Measurements from ENCODE around the gene FANCD2. TPM values are rescaled to one million over a fixed set of nuclear protein-coding genes. Genes with fewer than 3 reads are reported as not detected.
"Not testable (repeated sequence)": the region's sequence is repeated elsewhere in the genome, so short reads cannot be mapped to it uniquely, and the experiment has no call there.

FANCD2 gene
- total RNA-seq, 1 donor from 2014 or later = 7.0 TPM

DNA sequence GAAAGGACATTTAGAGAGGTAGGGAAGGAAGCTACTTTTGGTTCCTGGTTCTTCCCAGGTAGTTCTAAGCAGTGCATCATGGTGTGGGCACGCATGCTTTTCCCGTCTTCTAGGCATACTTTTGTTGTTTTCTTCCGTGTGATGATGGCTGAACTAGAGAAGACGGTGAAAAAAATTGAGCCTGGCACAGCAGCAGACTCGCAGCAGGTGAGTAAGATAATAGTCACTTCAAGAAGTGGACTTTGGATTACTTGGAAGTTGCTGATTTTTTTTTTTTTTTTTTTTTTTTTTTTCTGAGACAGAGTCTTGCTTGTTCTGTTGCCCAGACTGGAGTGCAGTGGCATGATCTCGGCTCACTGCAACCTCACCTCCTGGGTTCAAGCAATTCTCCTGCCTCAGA, 63.9 kb downstream of the FANCD2 start:
- no peak overlapping the region for H3K4me3 Mint-ChIP-seq (ENCODE audit: unreplicated experiment)
- H3K27me3 Mint-ChIP-seq (ENCODE audit: unreplicated experiment) = no peaks in the 10 kb centered on the region
- no peak overlapping the region for H3K27ac Mint-ChIP-seq (ENCODE audit: unreplicated experiment)
- no peaks in the 10 kb centered on the region for H3K9me3 Mint-ChIP-seq (ENCODE audit: unreplicated experiment)
- DNase-seq = no peak
- TF ChIP-seq, protein P1, sequence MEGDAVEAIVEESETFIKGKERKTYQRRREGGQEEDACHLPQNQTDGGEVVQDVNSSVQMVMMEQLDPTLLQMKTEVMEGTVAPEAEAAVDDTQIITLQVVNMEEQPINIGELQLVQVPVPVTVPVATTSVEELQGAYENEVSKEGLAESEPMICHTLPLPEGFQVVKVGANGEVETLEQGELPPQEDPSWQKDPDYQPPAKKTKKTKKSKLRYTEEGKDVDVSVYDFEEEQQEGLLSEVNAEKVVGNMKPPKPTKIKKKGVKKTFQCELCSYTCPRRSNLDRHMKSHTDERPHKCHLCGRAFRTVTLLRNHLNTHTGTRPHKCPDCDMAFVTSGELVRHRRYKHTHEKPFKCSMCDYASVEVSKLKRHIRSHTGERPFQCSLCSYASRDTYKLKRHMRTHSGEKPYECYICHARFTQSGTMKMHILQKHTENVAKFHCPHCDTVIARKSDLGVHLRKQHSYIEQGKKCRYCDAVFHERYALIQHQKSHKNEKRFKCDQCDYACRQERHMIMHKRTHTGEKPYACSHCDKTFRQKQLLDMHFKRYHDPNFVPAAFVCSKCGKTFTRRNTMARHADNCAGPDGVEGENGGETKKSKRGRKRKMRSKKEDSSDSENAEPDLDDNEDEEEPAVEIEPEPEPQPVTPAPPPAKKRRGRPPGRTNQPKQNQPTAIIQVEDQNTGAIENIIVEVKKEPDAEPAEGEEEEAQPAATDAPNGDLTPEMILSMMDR (IDR thresholded peaks at IDR 0.05; ENCODE audit: partially characterized antibody, unreplicated experiment) = no peak
- no peaks in the 10 kb centered on the region for H3K36me3 Mint-ChIP-seq (ENCODE audit: unreplicated experiment)
- no peaks in the 10 kb centered on the region for H3K4me1 Mint-ChIP-seq (ENCODE audit: low read depth, unreplicated experiment)

DNA sequence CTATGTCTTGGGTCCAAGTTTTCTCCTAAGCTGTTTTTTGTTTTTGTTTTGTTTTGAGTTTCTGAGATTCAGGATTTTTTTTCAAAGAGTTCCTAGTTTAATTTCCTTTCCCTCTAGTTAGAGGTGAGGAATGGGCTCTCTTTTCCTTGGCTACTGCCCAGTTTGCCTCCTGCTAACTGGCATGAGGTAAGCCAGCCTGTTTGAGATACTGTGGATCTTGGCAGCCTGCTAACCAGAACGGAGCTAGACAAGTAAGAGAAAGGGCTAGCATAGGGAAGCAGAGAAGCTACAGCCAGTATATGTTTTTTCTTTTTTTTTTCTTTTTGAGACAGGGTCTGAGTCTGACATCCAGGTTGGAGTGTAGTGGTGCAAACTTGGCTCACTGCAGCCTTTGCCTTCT, 64.5 kb downstream of the FANCD2 start:
- H3K9me3 Mint-ChIP-seq (ENCODE audit: unreplicated experiment); H3K4me1 Mint-ChIP-seq (ENCODE audit: low read depth, unreplicated experiment); H3K4me3 Mint-ChIP-seq (ENCODE audit: unreplicated experiment); H3K27ac Mint-ChIP-seq (ENCODE audit: unreplicated experiment); H3K36me3 Mint-ChIP-seq (ENCODE audit: unreplicated experiment); H3K27me3 Mint-ChIP-seq (ENCODE audit: unreplicated experiment); DNase-seq: not testable (repeated sequence)

- not testable (repeated sequence) for H3K27me3 Mint-ChIP-seq (ENCODE audit: unreplicated experiment); DNase-seq; H3K27ac Mint-ChIP-seq (ENCODE audit: unreplicated experiment)
Observed at GRCh38 chr3:10091387-10091786, 65.2 kb downstream of the FANCD2 start.

DNA sequence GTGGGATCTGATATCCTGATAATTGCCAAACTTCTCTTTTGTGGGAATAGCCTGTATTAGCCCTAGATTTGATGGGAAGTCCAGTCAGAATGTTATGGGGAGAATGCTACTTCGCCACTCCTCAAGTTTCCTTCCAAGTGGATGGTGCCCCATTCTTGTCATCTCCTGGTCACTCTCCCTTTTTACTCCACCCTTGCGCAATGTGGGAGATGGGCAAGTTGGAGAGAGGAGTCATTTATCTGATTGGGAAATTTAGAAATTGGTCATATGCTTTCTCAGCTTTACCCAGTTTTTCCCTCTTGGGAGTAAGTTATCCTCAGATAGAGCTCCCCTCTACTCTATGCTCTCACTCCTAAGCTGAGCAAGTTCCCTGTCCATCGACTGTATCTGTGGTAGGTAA, 67.4 kb downstream of the FANCD2 start:
- DNase-seq = no peak
- no peaks in the 10 kb centered on the region for H3K27me3 Mint-ChIP-seq (ENCODE audit: unreplicated experiment)
- TF ChIP-seq, protein P1 (IDR thresholded peaks at IDR 0.05; ENCODE audit: partially characterized antibody, unreplicated experiment) = no peak
- no peaks in the 10 kb centered on the region for H3K4me1 Mint-ChIP-seq (ENCODE audit: low read depth, unreplicated experiment)
- H3K9me3 Mint-ChIP-seq (ENCODE audit: unreplicated experiment) = no peaks in the 10 kb centered on the region
- H3K36me3 Mint-ChIP-seq (ENCODE audit: unreplicated experiment) = no peaks in the 10 kb centered on the region
- no peak overlapping the region for H3K27ac Mint-ChIP-seq (ENCODE audit: unreplicated experiment)
- H3K4me3 Mint-ChIP-seq (ENCODE audit: unreplicated experiment) = no peak overlapping the region

More at GRCh38 chr3:10091387-10091786, 65.2 kb downstream of the FANCD2 start:
- H3K4me1 Mint-ChIP-seq (ENCODE audit: low read depth, unreplicated experiment); H3K4me3 Mint-ChIP-seq (ENCODE audit: unreplicated experiment); H3K36me3 Mint-ChIP-seq (ENCODE audit: unreplicated experiment); H3K9me3 Mint-ChIP-seq (ENCODE audit: unreplicated experiment): not testable (repeated sequence)

GRCh38 chr3:10099041-10099440, 72.8 kb downstream of the FANCD2 start:
- DNase-seq = no peak
- no peaks in the 10 kb centered on the region for H3K36me3 Mint-ChIP-seq (ENCODE audit: unreplicated experiment)
- H3K4me1 Mint-ChIP-seq (ENCODE audit: low read depth, unreplicated experiment) = no peaks in the 10 kb centered on the region
- H3K4me3 Mint-ChIP-seq (ENCODE audit: unreplicated experiment) = no peak overlapping the region
- no peak overlapping the region for H3K27ac Mint-ChIP-seq (ENCODE audit: unreplicated experiment)
- no peaks in the 10 kb centered on the region for H3K27me3 Mint-ChIP-seq (ENCODE audit: unreplicated experiment)
- no peaks in the 10 kb centered on the region for H3K9me3 Mint-ChIP-seq (ENCODE audit: unreplicated experiment)
- TF ChIP-seq, protein P1 (IDR thresholded peaks at IDR 0.05; ENCODE audit: partially characterized antibody, unreplicated experiment) = no peak

GRCh38 chr3:10106919-10107318, 80.7 kb downstream of the FANCD2 start:
- no peaks in the 10 kb centered on the region for H3K9me3 Mint-ChIP-seq (ENCODE audit: unreplicated experiment)
- TF ChIP-seq, protein P1 (IDR thresholded peaks at IDR 0.05; ENCODE audit: partially characterized antibody, unreplicated experiment) = no peak
- H3K27me3 Mint-ChIP-seq (ENCODE audit: unreplicated experiment) = no peaks in the 10 kb centered on the region
- H3K4me3 Mint-ChIP-seq (ENCODE audit: unreplicated experiment) = no peak overlapping the region
- no peak overlapping the region for H3K27ac Mint-ChIP-seq (ENCODE audit: unreplicated experiment)
- no peaks in the 10 kb centered on the region for H3K36me3 Mint-ChIP-seq (ENCODE audit: unreplicated experiment)
- no peaks in the 10 kb centered on the region for H3K4me1 Mint-ChIP-seq (ENCODE audit: low read depth, unreplicated experiment)
- DNase-seq = no peak

Measured in glutamatergic neuron (in vitro differentiated cells).